ENCODE results near the gene CACNA1G.

The CACNA1G gene

GRCh38 chr17:50676065-50676975, 115.8 kb downstream of the CACNA1G start:
- H3K4me3 ChIP-seq (replicated peaks; ENCODE audit: low read depth, low read length) = no peak overlapping the region
- no peak for TF ChIP-seq CTCF (IDR thresholded peaks at IDR 0.05; ENCODE audit: low read depth, low read length, missing control alignments)
- no peak for DNase-seq (ENCODE audit: extremely low read depth, low read depth)
